Coronary artery (tissue), 2 donors: Measurements from ENCODE around the gene QRICH1.
A peak's percentile ranks its signal among the peaks of the same experiment; 100 is the strongest.

Source experiments
- DNase-seq: peaks from one replicate; pipeline ENCODE4 v3.0.0-alpha.2; 2017; ENCODE audit warnings: low spot score
- H3K27ac ChIP-seq, 2 donors: fragments of 200-600 bp; sonication (generic); one replicate each; pipeline ENCODE4 v1.5.1; 2016 to 2019
- H3K4me3 ChIP-seq: fragments of 200-600 bp; sonication (generic); 2 replicates; pipeline ENCODE4 v1.5.1; 2016; ENCODE audit warnings: mild to moderate bottlenecking, moderate library complexity
- CTCF ChIP-seq: fragments of 200-600 bp; sonication (generic); IDR thresholded peaks from one replicate; pipeline ENCODE4 v1.5.1; 2019; ENCODE audit warnings: antibody characterized with exemption

The QRICH1 gene

GRCh38 chr3:49025793-49026520, 67.9 kb downstream of the QRICH1 start:
- DNase-seq: no peak
- Histone ChIP-seq H3K27ac (no peak overlapping the region), H3K4me3 (no peak overlapping the region)
- TF ChIP-seq CTCF: no peak

GRCh38 chr3:49025005-49025792, 68.7 kb downstream of the QRICH1 start:
- no peak overlapping the region for H3K27ac ChIP-seq
- no peak overlapping the region for H3K4me3 ChIP-seq
- TF ChIP-seq CTCF: no peak
- no peak for DNase-seq

- TF ChIP-seq CTCF: no peak
- Histone ChIP-seq H3K4me3 (no peak overlapping the region), H3K27ac (no peak overlapping the region)
- DNase-seq: no peak
Measured at GRCh38 chr3:49024449-49024848, 69.4 kb downstream of the QRICH1 start.

- H3K4me3 ChIP-seq: no peak overlapping the region
- no peak for TF ChIP-seq CTCF
- H3K27ac ChIP-seq: no peak overlapping the region
- DNase-seq: no peak
Measured at GRCh38 chr3:49023775-49024174, 70.1 kb downstream of the QRICH1 start.

- Histone ChIP-seq H3K4me3 (peak overlapping the region; percentile 96), H3K27ac (peak overlapping the region; percentile 99)
- TF ChIP-seq CTCF: no peak
- DNase-seq: no peak
Measured at GRCh38 chr3:49022688-49023171, 71.1 kb downstream of the QRICH1 start.

GRCh38 chr3:49021813-49022687, 71.8 kb downstream of the QRICH1 start, which contains the start of gene NDUFAF3:
TSS of gene NDUFAF3 (plus strand) at chr3:49022121. CDS start at chr3:49022145, 24 bp downstream.
- peak; percentile 94 for DNase-seq
- TF ChIP-seq CTCF: peak; percentile 97
- Histone ChIP-seq H3K27ac (peak within 1 kb of the TSS; percentile 99), H3K4me3 (peak within 1 kb of the TSS; percentile 96)
